ENCODE measurements around the gene RELN.
"Not testable (repeated sequence)": the region's sequence is repeated elsewhere in the genome, so short reads cannot be mapped to it uniquely, and the experiment has no call there.

RELN gene

GRCh38 chr7:103912891-103913605, 76.4 kb downstream of the RELN start:
- no peak for TF ChIP-seq ZNF623 (tag by site-specific recombination; IDR thresholded peaks at IDR 0.05)
- no peak for TF ChIP-seq ELK4 (IDR thresholded peaks at IDR 0.05; ENCODE audit: borderline replicate concordance, low read depth, low read length)
- no peak for TF ChIP-seq SP2 (tag by site-specific recombination; IDR thresholded peaks at IDR 0.05)
- no peak for TF ChIP-seq WT1 (tag by site-specific recombination; IDR thresholded peaks at IDR 0.05)
- no peak for TF ChIP-seq ZNF670 (tag by site-specific recombination; IDR thresholded peaks at IDR 0.05; ENCODE audit: low read depth)
- no peak for TF ChIP-seq ZNF433 (tag by site-specific recombination; IDR thresholded peaks at IDR 0.05; ENCODE audit: low read depth)
- Histone ChIP-seq H3K9me3 (ENCODE audit: control insufficient read depth, insufficient read depth, low read depth, low read length) (no peaks in the 10 kb centered on the region), H3K27ac (ENCODE audit: extremely low read depth, low read depth, low read length) (no peak overlapping the region), H3K4me3 (ENCODE audit: low read depth, low read length) (no peak overlapping the region), H3K36me3 (ENCODE audit: control insufficient read depth in 2 of 2, insufficient read depth in 1 of 2, low read length in 2 of 2) (no peaks in the 10 kb centered on the region), H3K4me1 (ENCODE audit: control insufficient read depth, insufficient read depth, low read length) (no peaks in the 10 kb centered on the region)
- CTCF ChIA-PET, result no interaction called here
- POLR2A ChIA-PET, result no interaction called here

DNA sequence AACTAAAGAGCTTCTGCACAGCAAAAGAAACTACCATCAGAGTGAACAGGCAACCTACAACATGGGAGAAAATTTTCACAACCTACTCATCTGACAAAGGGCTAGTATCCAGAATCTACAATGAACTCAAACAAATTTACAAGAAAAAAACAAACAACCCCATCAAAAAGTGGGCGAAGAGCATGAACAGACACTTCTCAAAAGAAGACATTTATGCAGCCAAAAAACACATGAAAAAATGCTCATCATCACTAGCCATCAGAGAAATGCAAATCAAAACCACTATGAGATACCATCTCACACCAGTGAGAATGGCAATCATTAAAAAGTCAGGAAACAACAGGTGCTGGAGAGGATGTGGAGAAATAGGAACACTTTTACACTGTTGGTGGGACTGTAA, 78.4 kb downstream of the RELN start:
- H3K4me3 ChIP-seq (ENCODE audit: low read depth, low read length); H3K36me3 ChIP-seq (ENCODE audit: control insufficient read depth in 2 of 2, insufficient read depth in 1 of 2, low read length in 2 of 2); POLR2A ChIA-PET; H3K27ac ChIP-seq (ENCODE audit: extremely low read depth, low read depth, low read length); H3K4me1 ChIP-seq (ENCODE audit: control insufficient read depth, insufficient read depth, low read length); H3K9me3 ChIP-seq (ENCODE audit: control insufficient read depth, insufficient read depth, low read depth, low read length): not testable (repeated sequence)
- CTCF ChIA-PET, result interaction anchor here (0.6 kb wide), 1 partner anchor 76 kb away, joined by 3 read pairs; no protein-coding TSS in a partner anchor

DNA sequence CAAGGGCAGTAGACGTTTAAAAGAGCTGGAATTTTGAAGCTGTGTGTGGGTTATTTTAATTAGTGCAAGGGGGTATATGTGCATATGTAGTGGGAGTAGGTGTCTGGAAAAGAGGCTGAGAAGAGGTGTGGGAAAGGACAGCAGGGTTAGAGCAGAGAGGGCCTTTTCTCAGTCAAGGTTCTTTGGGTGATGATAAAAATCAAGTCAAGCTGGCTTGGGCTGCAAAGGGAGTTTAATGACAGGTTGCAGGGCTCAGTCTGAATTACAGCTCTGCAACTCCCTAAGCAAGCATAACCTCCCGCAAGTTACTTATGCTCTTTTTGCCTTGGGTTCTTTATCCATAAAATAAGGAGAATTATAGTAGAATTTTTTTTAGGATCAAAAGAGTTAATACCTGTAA, 83.5 kb downstream of the RELN start:
- TF ChIP-seq ZNF830 (tag by site-specific recombination; IDR thresholded peaks at IDR 0.05; ENCODE audit: low read depth) (no peak), ZEB2 (tag by site-specific recombination; IDR thresholded peaks at IDR 0.05) (no peak), ZNF239 (tag by site-specific recombination; IDR thresholded peaks at IDR 0.05) (no peak), ZNF560 (tag by site-specific recombination; IDR thresholded peaks at IDR 0.05; ENCODE audit: borderline replicate concordance) (no peak), ZNF747 (tag by site-specific recombination; IDR thresholded peaks at IDR 0.05) (no peak), ZNF274 (IDR thresholded peaks at IDR 0.05; ENCODE audit: low read length) (no peak), ZNF274 (tag by site-specific recombination; IDR thresholded peaks at IDR 0.05; ENCODE audit: borderline replicate concordance) (no peak), KLF16 (tag by site-specific recombination; IDR thresholded peaks at IDR 0.05) (no peak), HOXA7 (CRISPR knock-in tag; IDR thresholded peaks at IDR 0.05; ENCODE audit: borderline replicate concordance) (no peak), KLF8 (tag by site-specific recombination; IDR thresholded peaks at IDR 0.05) (no peak), REPIN1 (tag by site-specific recombination; IDR thresholded peaks at IDR 0.05; ENCODE audit: low read depth) (no peak), ZNF148 (tag by site-specific recombination; IDR thresholded peaks at IDR 0.05; ENCODE audit: borderline replicate concordance) (no peak), ZIC2 (tag by site-specific recombination; IDR thresholded peaks at IDR 0.05) (no peak), BCL6B (tag by site-specific recombination; IDR thresholded peaks at IDR 0.05) (no peak), ZNF623 (tag by site-specific recombination; IDR thresholded peaks at IDR 0.05) (no peak), ZNF610 (tag by site-specific recombination; IDR thresholded peaks at IDR 0.05; ENCODE audit: borderline replicate concordance) (no peak), ZNF530 (tag by site-specific recombination; IDR thresholded peaks at IDR 0.05; ENCODE audit: low read depth) (no peak), ZNF585B (tag by site-specific recombination; IDR thresholded peaks at IDR 0.05) (no peak), ZNF544 (tag by site-specific recombination; IDR thresholded peaks at IDR 0.05) (no peak)
- TF ChIP-seq, protein P1, sequence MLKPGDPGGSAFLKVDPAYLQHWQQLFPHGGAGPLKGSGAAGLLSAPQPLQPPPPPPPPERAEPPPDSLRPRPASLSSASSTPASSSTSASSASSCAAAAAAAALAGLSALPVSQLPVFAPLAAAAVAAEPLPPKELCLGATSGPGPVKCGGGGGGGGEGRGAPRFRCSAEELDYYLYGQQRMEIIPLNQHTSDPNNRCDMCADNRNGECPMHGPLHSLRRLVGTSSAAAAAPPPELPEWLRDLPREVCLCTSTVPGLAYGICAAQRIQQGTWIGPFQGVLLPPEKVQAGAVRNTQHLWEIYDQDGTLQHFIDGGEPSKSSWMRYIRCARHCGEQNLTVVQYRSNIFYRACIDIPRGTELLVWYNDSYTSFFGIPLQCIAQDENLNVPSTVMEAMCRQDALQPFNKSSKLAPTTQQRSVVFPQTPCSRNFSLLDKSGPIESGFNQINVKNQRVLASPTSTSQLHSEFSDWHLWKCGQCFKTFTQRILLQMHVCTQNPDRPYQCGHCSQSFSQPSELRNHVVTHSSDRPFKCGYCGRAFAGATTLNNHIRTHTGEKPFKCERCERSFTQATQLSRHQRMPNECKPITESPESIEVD (tag by site-specific recombination; IDR thresholded peaks at IDR 0.05), result no peak
- H3K4me1 ChIP-seq (ENCODE audit: control insufficient read depth, insufficient read depth, low read length), result no peaks in the 10 kb centered on the region
- CTCF ChIA-PET, result interaction anchor here (0.6 kb wide), 1 partner anchor 267 kb away, joined by 3 read pairs; no protein-coding TSS in a partner anchor
- POLR2A ChIA-PET, result no interaction called here
- H3K9me3 ChIP-seq (ENCODE audit: control insufficient read depth, insufficient read depth, low read depth, low read length), result no peaks in the 10 kb centered on the region
- H3K4me3 ChIP-seq (ENCODE audit: low read depth, low read length), result no peak overlapping the region
- no peak overlapping the region for H3K27ac ChIP-seq (ENCODE audit: extremely low read depth, low read depth, low read length)
- H3K36me3 ChIP-seq (ENCODE audit: control insufficient read depth in 2 of 2, insufficient read depth in 1 of 2, low read length in 2 of 2), result no peaks in the 10 kb centered on the region

All from HEK293 (cell line).